Measurements from ENCODE around the gene TMEM8B. TPM values are rescaled to one million over a fixed set of nuclear protein-coding genes. Genes with fewer than 3 reads are reported as not detected.

Gene TMEM8B
- total RNA-seq, 1 experiment from 2014 or later = 7.2 TPM

DNA sequence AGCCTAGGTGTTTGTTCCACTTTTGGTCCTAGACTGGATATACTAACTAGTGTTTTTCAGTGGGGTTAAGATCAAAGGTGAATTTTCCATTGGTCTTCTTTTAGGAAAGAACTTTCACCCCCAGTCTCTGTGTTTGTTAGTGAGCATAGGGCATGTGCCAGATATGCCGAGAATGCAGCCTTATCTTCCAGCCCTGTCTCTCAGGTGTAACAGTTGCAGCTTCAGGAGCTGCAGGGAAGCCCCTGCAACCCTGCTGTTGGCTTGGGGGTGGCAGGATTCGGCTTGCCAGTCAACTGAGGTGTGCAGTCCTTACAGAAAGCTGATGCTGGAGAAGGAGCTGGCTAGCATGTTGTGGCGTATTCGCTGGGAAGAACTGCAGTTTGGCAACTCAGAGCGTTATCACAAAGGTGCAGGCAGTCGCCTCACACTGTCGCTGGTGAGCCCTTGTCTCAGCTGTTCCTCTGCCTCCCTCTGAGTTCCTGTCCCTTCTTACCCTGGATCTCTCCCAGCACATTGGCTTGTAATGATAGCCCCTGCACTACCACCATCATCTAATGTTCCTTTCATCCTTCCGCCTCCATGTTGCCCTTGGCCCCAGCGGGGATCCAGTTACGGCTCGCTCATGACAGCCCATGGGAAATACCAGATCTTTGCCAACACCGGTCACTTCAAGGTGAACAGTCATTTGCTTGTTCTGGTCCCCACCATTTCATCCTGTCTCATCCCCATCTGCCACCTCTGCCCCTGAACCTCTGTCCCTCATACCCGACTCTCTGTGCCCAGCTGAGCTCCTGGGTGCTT is 27.5 kb upstream of the TMEM8B start:
- H3K9ac ChIP-seq (ENCODE audit: low read length) = no peak overlapping the region
- no peak overlapping the region for H3K4me2 ChIP-seq (ENCODE audit: low read length)
- no peak overlapping the region for H2AFZ ChIP-seq (ENCODE audit: low read depth, low read length, poor library complexity, severe bottlenecking)
- no peaks in the 10 kb centered on the region for H4K20me1 ChIP-seq (ENCODE audit: insufficient read depth)
- intact Hi-C loops (cut with micrococcal nuclease) = no loop called here
- no peak overlapping the region for H3K4me3 ChIP-seq (replicated peaks in 1 of 2; ENCODE audit: low read depth in 1 of 2, low read length in 2 of 2)
- TF ChIP-seq ELF1 (IDR thresholded peaks at IDR 0.05; ENCODE audit: borderline replicate concordance, low read depth) (no peak), JUND (IDR thresholded peaks at IDR 0.05) (no peak), ZNF274 (IDR thresholded peaks at IDR 0.05; ENCODE audit: low read depth, low read length) (no peak)
- CTCF ChIA-PET = interaction anchor here (1.0 kb wide), 1 partner anchor 11 kb away, joined by 4 read pairs; no protein-coding TSS in a partner anchor
- no TSS peak for BruUV-seq (replicated peaks)
- H3K36me3 ChIP-seq (ENCODE audit: control insufficient read depth in 1 of 2, insufficient read depth in 2 of 2, low read length in 2 of 2) = 0 out of 4 replicates have a peak, but pooled peaks cover 0 to 7% of the 10 kb centered on the region in 2 experiments
- no peaks in the 10 kb centered on the region for H3K9me3 ChIP-seq (ENCODE audit: control insufficient read depth in 1 of 2, insufficient read depth in 1 of 2, low read depth in 1 of 2, low read length in 2 of 2)
- H3K27ac ChIP-seq (ENCODE audit: low read depth, low read length) = no peak overlapping the region
- RAD21 ChIA-PET (ENCODE audit: low non-redundant PET in 1 of 2, low total read pairs in 2 of 2, uncharacterized antibody in 2 of 2, unreplicated experiment in 2 of 2) = no interaction called here
- H3K9me2 ChIP-seq (ENCODE audit: insufficient read depth) = no peaks in the 10 kb centered on the region
- H3K79me2 ChIP-seq (ENCODE audit: insufficient read depth, low read length) = no peaks in the 10 kb centered on the region
- DNase-seq (ENCODE audit: low read depth, low spot score) = no peak
- POLR2A ChIA-PET = no interaction called here
- H3K27me3 ChIP-seq (ENCODE audit: insufficient read depth, low read length) = no peaks in the 10 kb centered on the region
- ATAC-seq = no peak
- H3K4me1 ChIP-seq (ENCODE audit: control insufficient read depth in 1 of 2, insufficient read depth in 2 of 2, low read length in 2 of 2) = peaks cover 0 to 16% of the 10 kb centered on the region in 2 experiments; a peak in 2 of 4 replicates

DNA sequence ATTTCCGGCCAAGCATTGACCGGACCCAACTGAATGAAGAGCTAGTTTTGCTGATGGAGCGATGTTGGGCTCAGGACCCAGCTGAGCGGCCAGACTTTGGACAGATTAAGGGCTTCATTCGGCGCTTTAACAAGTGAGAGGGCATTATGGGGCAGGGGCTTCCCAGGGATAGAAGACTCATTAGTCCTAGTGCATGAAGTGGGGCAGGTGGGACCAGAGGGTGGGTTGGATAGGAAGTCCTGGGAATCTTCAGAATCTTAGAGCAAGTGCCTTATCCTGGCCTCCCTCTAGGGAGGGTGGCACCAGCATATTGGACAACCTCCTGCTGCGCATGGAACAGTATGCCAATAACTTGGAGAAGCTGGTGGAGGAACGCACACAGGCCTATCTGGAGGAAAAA is 22.9 kb upstream of the TMEM8B start:
- no peak overlapping the region for H3K27ac ChIP-seq (ENCODE audit: low read depth, low read length)
- H3K4me3 ChIP-seq (replicated peaks in 1 of 2; ENCODE audit: low read depth in 1 of 2, low read length in 2 of 2) = no peak overlapping the region
- H3K4me2 ChIP-seq (ENCODE audit: low read length) = no peak overlapping the region
- no peaks in the 10 kb centered on the region for H3K9me2 ChIP-seq (ENCODE audit: insufficient read depth)
- no peaks in the 10 kb centered on the region for H3K27me3 ChIP-seq (ENCODE audit: insufficient read depth, low read length)
- no peaks in the 10 kb centered on the region for H3K9me3 ChIP-seq (ENCODE audit: control insufficient read depth in 1 of 2, insufficient read depth in 1 of 2, low read depth in 1 of 2, low read length in 2 of 2)
- no peaks in the 10 kb centered on the region for H3K4me1 ChIP-seq (ENCODE audit: control insufficient read depth in 1 of 2, insufficient read depth in 2 of 2, low read length in 2 of 2)
- H3K36me3 ChIP-seq (ENCODE audit: control insufficient read depth in 1 of 2, insufficient read depth in 2 of 2, low read length in 2 of 2) = peaks cover 3 to 7% of the 10 kb centered on the region in 2 experiments; a peak in 2 of 4 replicates
- TF ChIP-seq EGR1 (IDR thresholded peaks at IDR 0.05; ENCODE audit: low read depth) = no peak
- no peak for TF ChIP-seq EZH2phosphoT487 (IDR thresholded peaks at IDR 0.05; ENCODE audit: borderline replicate concordance)
- no peak for TF ChIP-seq RAD21 (IDR thresholded peaks at IDR 0.05; ENCODE audit: low read depth)
- TF ChIP-seq EZH2 (IDR thresholded peaks at IDR 0.05) = no peak
- TF ChIP-seq FOSL1 (IDR thresholded peaks at IDR 0.05; ENCODE audit: low read depth) = no peak
- intact Hi-C loops (cut with micrococcal nuclease) = no loop called here
- no peak overlapping the region for H3K9ac ChIP-seq (ENCODE audit: low read length)
- H3K79me2 ChIP-seq (ENCODE audit: insufficient read depth, low read length) = no peaks in the 10 kb centered on the region
- CTCF ChIA-PET = no interaction called here
- DNase-seq (ENCODE audit: low read depth, low spot score) (no peak), ATAC-seq (no peak)
- no peaks in the 10 kb centered on the region for H4K20me1 ChIP-seq (ENCODE audit: insufficient read depth)
- RAD21 ChIA-PET (ENCODE audit: low non-redundant PET in 1 of 2, low total read pairs in 2 of 2, uncharacterized antibody in 2 of 2, unreplicated experiment in 2 of 2) = no interaction called here
- no peak overlapping the region for H2AFZ ChIP-seq (ENCODE audit: low read depth, low read length, poor library complexity, severe bottlenecking)
- POLR2A ChIA-PET = no interaction called here
- no TSS peak for BruUV-seq (replicated peaks)
